NCI-H345 (cell line): ENCODE results near the gene SRGAP2C.
"Not testable (repeated sequence)": the region's sequence is repeated elsewhere in the genome, so short reads cannot be mapped to it uniquely, and the experiment has no call there.

Source experiments
- DNase-seq: peaks from one replicate; lab custom pipeline; 2025; lab: John Stamatoyannopoulos, UW

SRGAP2C gene

GRCh38 chr1:121184290-121185127 is at the start of gene SRGAP2C, which contains the start of gene FAM72B:
TSS of gene SRGAP2C (plus strand) at chr1:121184975. CDS start at chr1:121187447, 2,472 bp downstream.
TSS of gene FAM72B (minus strand) at chr1:121184340. CDS start at chr1:121183489, 851 bp downstream.
- DNase-seq = peak; percentile 99

DNA sequence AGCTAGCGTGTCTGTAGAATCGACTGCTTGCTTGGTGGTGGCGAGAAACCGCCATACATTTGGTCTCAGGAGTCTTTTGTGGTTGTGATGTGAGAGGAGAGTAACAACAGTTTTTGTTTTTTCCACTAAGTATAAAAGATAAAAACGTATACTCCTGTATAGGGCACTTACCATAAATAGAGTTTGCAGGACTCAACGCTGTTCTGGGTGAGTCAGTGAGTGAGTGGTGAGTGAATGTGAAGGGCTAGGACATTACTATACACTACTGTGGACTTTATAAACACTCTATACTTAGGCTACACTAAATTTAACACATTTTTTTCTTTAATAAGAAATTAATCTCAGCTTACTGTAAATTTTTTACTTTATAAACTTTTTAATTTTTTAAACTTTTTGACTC is 44.4 kb upstream of the SRGAP2C start:
- DNase-seq = not testable (repeated sequence)

- not testable (repeated sequence) for DNase-seq
Measured at GRCh38 chr1:121148489-121149190, 36.1 kb upstream of the SRGAP2C start.

DNA sequence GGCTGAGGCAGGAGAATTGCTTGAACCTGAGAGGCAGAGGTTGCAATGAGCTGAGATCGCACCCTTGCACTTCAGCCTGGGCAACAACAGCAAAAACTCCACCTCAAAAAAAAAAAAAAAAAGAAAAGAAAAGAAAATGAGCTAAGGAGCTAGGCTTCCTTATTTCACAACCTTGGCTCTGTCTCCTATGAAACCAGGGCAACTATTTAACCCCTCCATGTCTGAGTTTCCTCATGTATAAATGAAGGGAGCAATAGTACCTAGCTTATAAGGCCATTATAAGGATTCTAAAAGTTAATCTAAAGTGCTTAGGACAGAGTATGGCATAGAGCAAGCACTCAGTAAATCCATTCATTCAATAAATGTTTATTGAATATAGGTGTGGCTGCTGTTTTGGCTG is 33.5 kb upstream of the SRGAP2C start:
- DNase-seq = not testable (repeated sequence)

DNA sequence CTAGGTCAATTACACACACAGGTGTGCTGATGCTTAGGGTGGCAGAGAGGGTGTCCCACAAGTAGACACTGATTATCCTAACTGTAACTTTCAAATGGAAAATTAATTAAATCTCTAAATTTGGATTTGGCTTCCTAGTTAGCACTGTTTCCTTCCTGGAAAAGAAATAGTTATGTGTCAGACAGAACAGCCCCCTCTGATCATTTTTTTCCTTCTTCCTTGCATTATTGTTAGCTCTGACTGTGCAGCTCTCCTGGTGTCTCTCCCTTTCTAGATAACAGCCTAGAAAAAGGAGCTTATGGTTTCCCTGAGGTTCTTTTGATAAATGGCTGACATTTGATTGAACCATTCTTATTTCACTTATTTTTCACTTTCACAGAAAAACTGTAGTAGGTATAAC is 32.0 kb upstream of the SRGAP2C start:
- not testable (repeated sequence) for DNase-seq

- DNase-seq = not testable (repeated sequence)
Measured at GRCh38 chr1:121154811-121155210, 30.0 kb upstream of the SRGAP2C start.

GRCh38 chr1:121155671-121156358 is 29.0 kb upstream of the SRGAP2C start:
- not testable (repeated sequence) for DNase-seq

DNA sequence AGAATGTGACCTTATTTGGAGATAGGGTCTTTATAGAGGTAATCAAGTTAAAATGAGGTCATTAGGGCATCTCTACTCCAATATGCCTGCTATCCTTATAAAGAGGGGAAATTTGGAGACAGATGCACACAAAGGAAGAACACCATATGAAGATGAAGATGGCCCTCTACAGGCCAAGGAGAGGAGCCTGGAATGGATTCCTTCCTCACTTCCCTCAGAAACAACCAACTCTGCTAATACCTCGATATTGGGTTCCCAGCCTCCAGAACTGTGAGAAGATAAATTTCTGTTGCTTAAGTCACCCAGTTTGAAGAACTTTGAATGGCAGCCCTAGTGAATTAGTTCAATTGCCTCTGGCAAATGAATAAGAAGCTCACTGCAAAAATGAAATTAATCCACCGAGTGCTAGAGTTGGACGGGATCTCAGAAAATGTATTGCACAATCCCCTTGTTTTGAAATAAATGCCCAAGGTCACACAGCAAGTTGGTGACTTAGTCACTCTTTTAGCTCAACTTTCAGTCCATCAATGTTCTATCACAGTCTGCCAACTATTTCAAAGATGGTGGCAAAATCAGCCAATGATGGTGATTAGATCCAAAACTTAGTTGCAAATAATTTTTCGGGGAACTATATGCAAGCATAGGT is 27.7 kb upstream of the SRGAP2C start:
- not testable (repeated sequence) for DNase-seq

DNA sequence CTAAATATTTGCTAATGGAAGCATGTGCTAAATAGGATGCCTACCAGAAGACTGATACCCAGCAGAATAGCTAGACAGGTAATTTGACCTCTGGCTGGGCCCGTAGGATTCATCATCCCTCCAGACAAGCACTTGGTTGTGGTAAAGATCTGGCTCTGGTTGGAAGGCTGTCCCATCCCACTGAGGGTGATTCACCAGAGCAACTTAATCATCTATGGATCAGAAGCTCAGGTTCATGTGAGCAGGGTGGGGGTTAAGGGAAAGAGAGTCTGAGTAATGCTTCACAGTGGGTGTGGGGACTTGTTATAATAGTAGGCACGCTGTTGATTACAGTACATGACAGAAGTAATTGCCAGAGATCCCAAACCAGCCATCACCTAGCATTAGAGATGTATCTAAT is 27.2 kb upstream of the SRGAP2C start:
- not testable (repeated sequence) for DNase-seq

GRCh38 chr1:121160118-121160517 is 24.7 kb upstream of the SRGAP2C start:
- DNase-seq = not testable (repeated sequence)

GRCh38 chr1:121161199-121161901 is 23.4 kb upstream of the SRGAP2C start:
- not testable (repeated sequence) for DNase-seq

GRCh38 chr1:121163850-121164757 is 20.7 kb upstream of the SRGAP2C start:
- not testable (repeated sequence) for DNase-seq

DNA sequence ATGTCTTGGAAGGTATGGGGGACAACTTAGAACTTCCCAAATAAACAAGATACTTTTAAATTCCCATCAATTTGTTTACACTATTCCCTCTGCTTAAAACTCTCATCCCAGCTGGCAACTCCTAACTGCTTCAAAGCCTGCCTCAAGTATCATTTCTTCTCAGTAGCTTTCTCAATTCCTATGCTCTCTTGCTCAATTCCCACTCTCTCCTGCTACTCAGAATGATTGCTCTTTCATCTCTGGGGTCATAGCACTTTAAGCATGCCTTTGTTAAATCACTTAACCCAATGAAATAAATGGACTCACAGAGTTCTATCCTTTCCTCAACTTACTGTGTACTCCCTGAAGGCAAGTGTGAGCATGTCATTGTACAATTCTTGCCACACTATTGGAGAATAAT is 19.5 kb upstream of the SRGAP2C start:
- DNase-seq = not testable (repeated sequence)

DNA sequence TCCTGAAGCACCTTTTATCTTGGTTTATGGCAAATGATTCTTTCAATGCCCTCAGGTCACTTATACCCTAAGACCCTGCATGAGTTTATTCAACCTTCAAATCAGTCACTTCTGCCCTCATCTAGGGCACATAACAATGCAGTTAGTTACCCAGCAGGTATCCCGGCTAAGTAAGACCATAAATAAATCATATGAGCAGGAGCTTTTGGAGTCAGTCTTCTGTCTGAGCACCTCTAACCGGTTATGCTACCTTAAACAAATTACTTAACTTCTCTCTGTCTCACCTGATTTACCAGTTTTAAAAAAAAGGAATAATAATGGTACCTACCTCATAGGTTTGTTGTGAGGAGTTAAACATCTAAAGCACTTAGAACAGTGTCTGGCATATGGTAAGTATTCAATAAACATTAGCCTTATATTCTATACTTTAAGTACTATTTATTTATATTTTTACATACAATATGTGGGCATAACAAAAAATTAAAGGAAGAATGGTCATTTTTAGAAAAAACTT is 17.5 kb upstream of the SRGAP2C start:
- not testable (repeated sequence) for DNase-seq

DNA sequence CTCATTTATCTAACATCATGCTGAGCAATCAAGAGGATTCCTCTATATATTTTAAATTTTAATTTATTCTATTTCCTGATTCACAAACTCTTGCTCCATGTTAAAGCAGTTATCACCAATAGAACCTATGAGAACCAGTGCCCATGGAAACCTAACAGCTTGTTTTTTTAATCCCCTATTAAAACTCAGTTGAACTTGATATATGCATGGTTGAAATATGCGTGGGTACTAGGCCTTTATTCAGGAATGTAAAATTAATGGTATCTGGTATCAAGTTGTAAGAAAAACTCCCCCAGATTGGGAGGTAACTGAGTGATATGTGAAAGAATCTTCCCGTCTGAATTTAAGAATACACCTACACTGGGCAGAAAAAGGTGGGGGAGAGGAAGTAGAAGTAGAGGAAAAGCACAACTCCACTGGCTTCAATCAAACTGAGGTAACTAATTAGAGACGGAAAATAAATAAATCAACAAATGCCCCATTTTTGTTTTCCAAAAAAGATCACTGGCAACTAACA is 16.6 kb upstream of the SRGAP2C start:
- DNase-seq = not testable (repeated sequence)

GRCh38 chr1:121176649-121177048 is 8.1 kb upstream of the SRGAP2C start:
- not testable (repeated sequence) for DNase-seq

- not testable (repeated sequence) for DNase-seq
Measured at GRCh38 chr1:121178197-121178596, 6.6 kb upstream of the SRGAP2C start.

DNA sequence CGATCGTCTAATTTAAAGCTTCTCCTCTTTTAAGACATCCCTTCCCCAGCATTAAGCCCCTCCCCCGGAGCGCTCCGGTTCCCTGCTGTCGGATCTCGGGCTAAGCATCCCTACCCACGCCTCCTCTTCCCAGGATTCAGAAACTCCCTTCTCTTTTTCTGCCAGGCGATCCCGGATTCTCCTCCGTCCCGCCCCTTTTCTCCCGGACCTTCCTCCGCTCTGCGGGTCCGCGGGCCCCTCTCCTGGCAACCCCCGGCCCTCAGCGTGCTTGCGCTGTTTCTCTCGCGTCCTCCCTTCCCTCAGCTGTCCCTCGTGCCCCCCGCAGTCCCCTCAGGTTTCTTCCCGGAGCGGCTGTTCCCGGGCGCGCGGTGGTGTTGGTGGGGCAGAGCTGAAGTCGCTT is 908 bp upstream of the SRGAP2C start:
- not testable (repeated sequence) for DNase-seq

DNA sequence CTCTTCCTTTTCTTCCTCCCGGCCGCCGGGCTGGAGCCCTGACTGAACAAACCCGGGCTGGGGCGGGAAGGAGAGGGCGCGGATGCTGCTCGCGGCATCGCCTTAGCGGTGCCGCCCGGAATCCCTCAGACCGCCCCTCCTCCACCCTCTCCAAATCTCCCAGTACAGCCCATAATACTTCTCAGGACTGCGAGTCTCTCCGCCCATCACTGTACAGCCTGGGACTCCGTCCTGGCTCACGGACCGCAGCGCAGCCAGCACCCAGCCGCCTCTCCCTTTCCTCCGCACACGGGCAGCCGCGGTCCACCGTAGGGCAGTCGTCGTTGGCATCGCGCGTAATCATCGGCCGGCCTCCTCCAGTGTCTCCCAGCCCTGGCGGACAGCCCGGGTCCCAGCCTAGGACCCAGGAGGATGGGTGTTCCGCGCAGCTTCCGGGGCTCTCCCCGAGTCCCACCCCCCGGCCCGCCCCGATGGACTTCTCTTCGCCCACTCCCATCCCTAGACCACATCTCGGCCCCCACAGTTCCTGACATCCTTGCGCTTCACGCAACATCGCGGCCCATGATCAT is 449 bp downstream of the SRGAP2C start:
- DNase-seq = not testable (repeated sequence)
